Measurements from ENCODE around the gene LGALSL.

Gene LGALSL

GRCh38 chr2:64453770-64454385, at the start of gene LGALSL:
Gene LGALSL (plus strand): TSS chr2:64454162. CDS start chr2:64454546, 384 bp downstream.
- no peak for DNase-seq (ENCODE audit: low read depth)

GRCh38 chr2:64404743-64405142, 49.2 kb upstream of the LGALSL start:
- DNase-seq (ENCODE audit: low read depth), result no peak

GRCh38 chr2:64405581-64406406, 48.2 kb upstream of the LGALSL start:
- no peak for DNase-seq (ENCODE audit: low read depth)

- DNase-seq (ENCODE audit: low read depth), result no peak
These were observed 47.6 kb upstream of the LGALSL start for GRCh38 chr2:64406407-64406774.

GRCh38 chr2:64408031-64408430, 45.9 kb upstream of the LGALSL start:
- DNase-seq (ENCODE audit: low read depth), result no peak

- no peak for DNase-seq (ENCODE audit: low read depth)
These were observed 43.3 kb upstream of the LGALSL start for GRCh38 chr2:64410671-64411070.

- no peak for DNase-seq (ENCODE audit: low read depth)
These were observed 41.3 kb upstream of the LGALSL start for GRCh38 chr2:64412671-64413070.

- no peak for DNase-seq (ENCODE audit: low read depth)
These were observed 39.1 kb upstream of the LGALSL start for GRCh38 chr2:64414736-64415435.

- no peak for DNase-seq (ENCODE audit: low read depth)
These were observed 36.3 kb upstream of the LGALSL start for GRCh38 chr2:64417624-64418023.

- DNase-seq (ENCODE audit: low read depth), result no peak
These were observed 34.3 kb upstream of the LGALSL start for GRCh38 chr2:64419596-64420165.

- DNase-seq (ENCODE audit: low read depth), result no peak
These were observed 33.3 kb upstream of the LGALSL start for GRCh38 chr2:64420677-64421076.

- DNase-seq (ENCODE audit: low read depth), result no peak
These were observed 32.8 kb upstream of the LGALSL start for GRCh38 chr2:64421201-64421600.

GRCh38 chr2:64422466-64422865, 31.5 kb upstream of the LGALSL start:
- DNase-seq (ENCODE audit: low read depth), result no peak

- DNase-seq (ENCODE audit: low read depth), result no peak
These were observed 30.7 kb upstream of the LGALSL start for GRCh38 chr2:64423303-64423702.

GRCh38 chr2:64424416-64424987, 29.5 kb upstream of the LGALSL start:
- no peak for DNase-seq (ENCODE audit: low read depth)

- DNase-seq (ENCODE audit: low read depth), result no peak
These were observed 27.6 kb upstream of the LGALSL start for GRCh38 chr2:64426183-64426952.

- no peak for DNase-seq (ENCODE audit: low read depth)
These were observed 19.8 kb upstream of the LGALSL start for GRCh38 chr2:64434039-64434657.

GRCh38 chr2:64437883-64438282, 16.1 kb upstream of the LGALSL start:
- DNase-seq (ENCODE audit: low read depth), result no peak

- DNase-seq (ENCODE audit: low read depth), result no peak
These were observed 14.8 kb upstream of the LGALSL start for GRCh38 chr2:64439194-64439593.

GRCh38 chr2:64440843-64441242, 13.1 kb upstream of the LGALSL start:
- DNase-seq (ENCODE audit: low read depth), result no peak

GRCh38 chr2:64442277-64442676, 11.7 kb upstream of the LGALSL start:
- DNase-seq (ENCODE audit: low read depth), result no peak
